Sigmoid colon (tissue), 7 donors: ENCODE data around the gene PNKP. TPM values are rescaled to one million over a fixed set of nuclear protein-coding genes. Genes with fewer than 3 reads are reported as not detected.

ENCODE experiments used
- DNase-seq: peaks from one replicate; pipeline ENCODE4 v3.0.0-alpha.2; 2019
- H3K27ac ChIP-seq, 4 donors: fragments of 200-600 bp; sonication (generic); one replicate each; pipeline ENCODE4 v1.5.1; 2016 to 2019; ENCODE audit warnings: mild to moderate bottlenecking in 1 of 4
- H3K27me3 ChIP-seq, 3 donors: fragments of 200-600 bp; sonication (generic); one replicate each; pipeline ENCODE4 v1.5.1; 2019; ENCODE audit warnings: mild to moderate bottlenecking in 1 of 3
- H3K36me3 ChIP-seq, 4 donors: fragments of 200-600 bp; sonication (generic); one replicate each; pipeline ENCODE4 v1.5.1; 2016 to 2019
- H3K4me1 ChIP-seq, 4 donors: fragments of 200-600 bp; sonication (generic); one replicate each; pipeline ENCODE4 v1.5.1; 2017 to 2019
- H3K4me3 ChIP-seq, 4 donors: fragments of 200-600 bp; sonication (generic); one replicate each; pipeline ENCODE4 v1.5.1; 2017 to 2019; ENCODE audit warnings: mild to moderate bottlenecking in 2 of 4, moderate library complexity in 1 of 4
- H3K9me3 ChIP-seq, 4 donors: fragments of 200-600 bp in 3 of 4; sonication (generic) in 3 of 4; one replicate each; pipeline versions ENCODE4 v1.5.1 to v1.6.1; 2013 to 2019
- EP300 ChIP-seq, 4 donors: sonication (generic); formaldehyde crosslinking; IDR thresholded peaks; one replicate each; pipeline ENCODE4 v1.6.1; 2017; ENCODE audit warnings: antibody characterized with exemption in 4 of 4
- POLR2A ChIP-seq, 2 donors: fragments of 450-650 bp; IDR thresholded peaks; one replicate each; pipeline ENCODE4 v1.6.1; 2016; ENCODE audit warnings: antibody characterized with exemption in 2 of 2, mild to moderate bottlenecking in 2 of 2, moderate library complexity in 2 of 2
- POLR2AphosphoS5 ChIP-seq, 4 donors: sonication (generic); formaldehyde crosslinking; IDR thresholded peaks; one replicate each; pipeline ENCODE4 v1.6.1; 2017; ENCODE audit warnings: antibody characterized with exemption in 4 of 4
- WGBS, 2 donors: extraction: QIAGEN DNeasy Blood & Tissue Kit; methylation state at CpG; one replicate each; pipeline ENCODE4 v1.1.7; 2013; 5-methylcytosine and 5-hydroxymethylcytosine counted together
- intact Hi-C: fragments of 100-400 bp; cut with DNase I; formaldehyde crosslinking; loops from one replicate; pipeline ENCODE4 v1.15.1; 2023
- polyA plus RNA-seq, 3 donors: library from polyadenylated mRNA; stranded (reverse); fragments of 200-250 nt; gene quantifications; one replicate each; pipeline ENCODE4 v1.2.3, GENCODE V29; 2013
- total RNA-seq, 4 donors: library from RNA; depleted of rRNA; stranded (reverse); fragments of >200 nt; gene quantifications; one replicate each; pipeline ENCODE4 v1.1.0, GENCODE V29; 2016
- TF ChIP-seq, protein P1 (sequence below), 4 experiments: fragments of 450-650 bp in 3 of 4; fragments of 200-600 bp in 1 of 4; IDR thresholded peaks; one replicate each; pipeline ENCODE4 v1.5.1; 2016 to 2019; ENCODE audit warnings: antibody characterized with exemption in 4 of 4, mild to moderate bottlenecking in 3 of 4, moderate library complexity in 2 of 4
- donor health status: healthy with polysubstance abuse.
- donor health status: Bipolar disorder and iron deficiency.
- donor health status: healthy.

PNKP gene
- total and polyA plus RNA-seq, 7 donors: 27.0 to 88.8 (median 34.0) TPM

DNA sequence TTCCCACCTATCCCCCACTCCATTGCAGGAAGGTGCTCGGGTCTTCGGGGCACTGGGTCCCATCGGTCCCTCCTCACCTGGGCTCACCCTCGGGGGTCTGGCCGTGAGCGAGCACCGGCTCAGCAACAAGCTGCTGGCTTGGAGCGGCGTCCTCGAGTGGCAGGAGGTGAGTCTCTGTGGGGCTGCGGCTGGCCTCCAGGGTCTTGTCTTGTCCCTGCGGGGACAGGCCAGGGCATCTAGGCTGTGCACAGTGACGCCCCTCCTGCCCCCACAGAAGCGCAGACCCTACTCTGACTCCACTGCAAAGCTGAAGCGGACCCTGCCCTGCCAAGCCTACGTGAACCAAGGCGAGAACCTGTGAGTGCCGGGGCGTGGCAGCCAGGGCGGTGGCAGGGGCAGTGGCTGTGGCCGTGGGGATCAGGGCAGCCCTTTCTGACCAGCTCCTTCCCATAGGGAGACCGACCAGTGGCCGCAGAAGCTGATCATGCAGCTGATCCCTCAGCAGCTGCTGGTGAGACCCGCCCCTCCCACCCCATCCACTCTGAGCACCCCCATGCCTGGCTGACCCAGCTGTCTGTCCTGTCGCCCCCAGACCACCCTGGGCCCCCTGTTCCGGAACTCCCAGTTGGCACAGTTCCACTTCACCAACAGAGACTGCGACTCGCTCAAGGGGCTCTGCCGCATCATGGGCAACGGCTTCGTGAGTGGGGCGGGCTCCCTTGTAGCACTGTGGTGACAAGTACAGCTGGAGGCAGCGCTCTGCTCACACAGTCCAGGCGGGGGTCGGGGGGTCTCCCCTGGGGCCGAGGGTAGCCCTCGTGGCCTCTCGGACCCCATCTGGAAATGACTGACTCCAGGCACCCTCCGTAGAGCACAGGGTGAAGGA lies 12.8 kb downstream of the PNKP start:
- Histone ChIP-seq H3K27ac (peak overlapping the region in 2 of 4 donors; percentile 4 to 26), H3K36me3 (peaks cover 22 to 52% (median 44%) of the 10 kb centered on the region in 4 donors), H3K9me3 (no peaks in the 10 kb centered on the region), H3K4me3 (no peak overlapping the region), H3K4me1 (peaks cover 0 to 42% (median 33%) of the 10 kb centered on the region in 4 donors), H3K27me3 (no peaks in the 10 kb centered on the region)
- WGBS, 2 donors: 81 to 88% methylated on average over 39 of the region's 39 CpGs
- TF ChIP-seq POLR2AphosphoS5 (IDR thresholded peaks at IDR 0.05) (no peak), POLR2A (IDR thresholded peaks at IDR 0.05) (no peak), EP300 (IDR thresholded peaks at IDR 0.05) (no peak)
- TF ChIP-seq, protein P1, sequence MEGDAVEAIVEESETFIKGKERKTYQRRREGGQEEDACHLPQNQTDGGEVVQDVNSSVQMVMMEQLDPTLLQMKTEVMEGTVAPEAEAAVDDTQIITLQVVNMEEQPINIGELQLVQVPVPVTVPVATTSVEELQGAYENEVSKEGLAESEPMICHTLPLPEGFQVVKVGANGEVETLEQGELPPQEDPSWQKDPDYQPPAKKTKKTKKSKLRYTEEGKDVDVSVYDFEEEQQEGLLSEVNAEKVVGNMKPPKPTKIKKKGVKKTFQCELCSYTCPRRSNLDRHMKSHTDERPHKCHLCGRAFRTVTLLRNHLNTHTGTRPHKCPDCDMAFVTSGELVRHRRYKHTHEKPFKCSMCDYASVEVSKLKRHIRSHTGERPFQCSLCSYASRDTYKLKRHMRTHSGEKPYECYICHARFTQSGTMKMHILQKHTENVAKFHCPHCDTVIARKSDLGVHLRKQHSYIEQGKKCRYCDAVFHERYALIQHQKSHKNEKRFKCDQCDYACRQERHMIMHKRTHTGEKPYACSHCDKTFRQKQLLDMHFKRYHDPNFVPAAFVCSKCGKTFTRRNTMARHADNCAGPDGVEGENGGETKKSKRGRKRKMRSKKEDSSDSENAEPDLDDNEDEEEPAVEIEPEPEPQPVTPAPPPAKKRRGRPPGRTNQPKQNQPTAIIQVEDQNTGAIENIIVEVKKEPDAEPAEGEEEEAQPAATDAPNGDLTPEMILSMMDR (IDR thresholded peaks at IDR 0.05): no peak
- no peak for DNase-seq
- intact Hi-C loops: no loop called here

DNA sequence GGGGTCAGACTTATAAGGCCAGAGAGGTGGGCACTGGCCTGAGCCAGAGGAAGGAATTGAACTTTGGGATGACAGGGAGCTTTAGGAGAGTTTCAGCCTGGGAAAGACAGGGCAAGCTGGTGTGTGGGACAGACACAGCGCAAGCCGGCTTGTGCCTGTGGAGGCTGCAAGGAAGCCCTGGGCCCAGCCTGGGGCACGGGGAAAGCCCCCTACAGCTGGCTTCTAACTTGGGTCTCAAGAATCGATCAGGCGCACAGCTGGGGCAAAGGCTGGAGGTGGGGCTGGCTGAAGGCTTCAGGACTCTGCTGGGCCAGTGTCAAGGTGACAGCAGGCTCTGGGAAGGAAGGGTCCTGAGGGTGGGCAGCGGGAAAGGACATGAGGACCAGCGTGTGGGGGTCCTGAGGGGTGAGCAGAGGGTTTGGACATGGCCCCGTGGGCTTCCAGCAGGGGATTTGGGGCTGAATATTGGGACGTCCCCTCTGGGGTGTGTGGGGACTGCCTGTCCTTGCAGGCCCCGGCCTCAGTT lies 13.5 kb downstream of the PNKP start:
- Histone ChIP-seq H3K9me3 (no peaks in the 10 kb centered on the region), H3K4me1 (peaks cover 0 to 44% (median 33%) of the 10 kb centered on the region in 4 donors), H3K4me3 (no peak overlapping the region), H3K27me3 (no peaks in the 10 kb centered on the region), H3K27ac (peak overlapping the region in 3 of 4 donors; percentile 4 to 26 (median 16)), H3K36me3 (peaks cover 22 to 47% (median 40%) of the 10 kb centered on the region in 4 donors)
- no peak for TF ChIP-seq POLR2AphosphoS5 (IDR thresholded peaks at IDR 0.05)
- TF ChIP-seq POLR2A (IDR thresholded peaks at IDR 0.05): no peak
- no peak for TF ChIP-seq EP300 (IDR thresholded peaks at IDR 0.05)
- TF ChIP-seq, protein P1 (IDR thresholded peaks at IDR 0.05): no peak
- 88 to 92% methylated on average over 10 of the region's 10 CpGs for WGBS, 2 donors
- no peak for DNase-seq
- intact Hi-C loops: no loop called here

DNA sequence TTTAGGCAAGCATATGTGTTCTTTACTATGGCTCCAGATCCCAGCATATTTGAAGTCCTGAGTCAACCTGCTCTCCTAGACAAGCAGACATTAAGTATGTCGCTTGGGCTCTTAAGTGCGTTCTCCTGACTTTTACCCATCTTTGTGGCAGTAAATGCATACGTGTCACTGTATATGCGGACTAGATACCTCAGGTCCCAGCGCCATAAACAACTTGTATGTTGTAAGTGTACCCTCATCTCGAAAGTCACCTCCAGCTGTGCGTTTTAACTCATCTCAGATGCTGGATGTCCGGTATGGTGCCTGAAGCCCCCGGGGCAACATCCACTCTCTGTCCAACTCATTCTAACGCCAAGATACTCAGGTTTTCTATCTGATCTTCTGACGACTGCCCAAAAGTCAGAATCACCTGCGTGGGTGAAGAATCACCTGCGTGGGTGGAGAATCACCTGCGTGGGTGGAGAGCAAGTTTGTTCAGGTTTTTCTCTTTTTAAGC lies 14.7 kb downstream of the PNKP start:
- intact Hi-C loops: no loop called here
- peak overlapping the region in 2 of 4 donors; percentile 94 to 96 for H3K4me3 ChIP-seq

DNA sequence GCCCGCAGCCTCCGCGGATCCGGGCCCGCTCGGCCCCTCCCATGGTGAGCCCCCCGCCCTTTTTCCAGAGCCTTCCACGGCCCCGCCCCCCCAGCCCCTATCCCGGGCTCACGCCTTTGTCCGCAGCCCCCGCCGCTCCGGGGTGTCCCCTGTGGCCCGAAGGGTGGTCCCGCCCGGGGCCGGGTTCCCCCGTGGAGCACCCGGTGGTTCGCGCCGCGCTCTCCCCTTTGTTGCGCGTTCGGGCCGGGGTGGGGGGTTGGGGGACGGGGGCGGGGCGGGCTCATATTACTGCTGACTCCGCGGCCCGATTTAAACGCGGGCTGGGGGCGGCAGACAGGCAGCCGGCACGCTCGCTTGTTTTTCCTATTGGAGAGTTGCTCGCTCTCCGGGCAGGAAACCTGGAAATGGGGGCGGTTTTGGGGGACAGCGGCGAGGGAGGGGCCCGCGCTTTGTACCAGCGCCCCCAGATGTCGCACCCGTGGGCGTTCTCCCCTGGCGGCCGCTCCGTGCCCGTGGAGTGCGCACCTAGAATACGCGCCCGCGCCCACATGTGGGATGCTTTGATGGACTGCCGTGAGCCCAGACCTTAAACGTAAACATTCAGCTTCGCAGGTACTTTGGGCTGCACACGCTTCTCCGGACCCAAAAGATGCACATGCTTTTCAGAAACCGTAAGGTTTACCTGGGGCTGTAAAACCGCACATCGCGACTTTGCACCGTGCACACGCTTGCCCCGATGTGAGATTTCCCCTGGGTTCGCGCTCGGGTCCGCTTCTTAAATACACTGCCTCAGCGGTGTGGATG lies 15.7 kb downstream of the PNKP start:
- Histone ChIP-seq H3K27ac (peak overlapping the region; percentile 99 to 100 (median 100)), H3K36me3 (peaks cover 0 to 24% (median 21%) of the 10 kb centered on the region in 4 donors), H3K4me3 (peak overlapping the region; percentile 76 to 100 (median 95)), H3K4me1 (peaks cover 0 to 44% (median 33%) of the 10 kb centered on the region in 4 donors), H3K9me3 (no peaks in the 10 kb centered on the region), H3K27me3 (no peaks in the 10 kb centered on the region)
- WGBS, 2 donors: 2% methylated on average over 78 of the region's 78 CpGs
- TF ChIP-seq POLR2AphosphoS5 (IDR thresholded peaks at IDR 0.05) (peak in 2 of 4 donors; percentile 7 to 26), EP300 (IDR thresholded peaks at IDR 0.05) (no peak)
- intact Hi-C loops: loop anchor here (2.0 kb wide), 1 partner anchor 33 kb away; the partner anchor contains the start of gene MED25
- no peak for DNase-seq

More for the DNA sequence above, 14.7 kb downstream of the PNKP start:
- Histone ChIP-seq H3K4me1 (peaks cover 0 to 44% (median 33%) of the 10 kb centered on the region in 4 donors), H3K27me3 (no peaks in the 10 kb centered on the region), H3K36me3 (peaks cover 9 to 35% (median 30%) of the 10 kb centered on the region in 4 donors), H3K9me3 (no peaks in the 10 kb centered on the region), H3K27ac (peak overlapping the region in 3 of 4 donors; percentile 99 to 100 (median 100))
- no peak for TF ChIP-seq POLR2A (IDR thresholded peaks at IDR 0.05)
- TF ChIP-seq, protein P1 (IDR thresholded peaks at IDR 0.05): no peak
- TF ChIP-seq POLR2AphosphoS5 (IDR thresholded peaks at IDR 0.05): no peak
- TF ChIP-seq EP300 (IDR thresholded peaks at IDR 0.05): no peak
- DNase-seq: no peak
- WGBS, 2 donors: 77 to 85% methylated on average over 14 of the region's 14 CpGs
